Measurements from ENCODE around the gene CENPU. TPM values are rescaled to one million over a fixed set of nuclear protein-coding genes. Genes with fewer than 3 reads are reported as not detected.
"Not testable (repeated sequence)": the region's sequence is repeated elsewhere in the genome, so short reads cannot be mapped to it uniquely, and the experiment has no call there.

The CENPU gene
- total and polyA plus RNA-seq, 10 donors, result 3.0 to 12.9 (median 5.8) TPM

DNA sequence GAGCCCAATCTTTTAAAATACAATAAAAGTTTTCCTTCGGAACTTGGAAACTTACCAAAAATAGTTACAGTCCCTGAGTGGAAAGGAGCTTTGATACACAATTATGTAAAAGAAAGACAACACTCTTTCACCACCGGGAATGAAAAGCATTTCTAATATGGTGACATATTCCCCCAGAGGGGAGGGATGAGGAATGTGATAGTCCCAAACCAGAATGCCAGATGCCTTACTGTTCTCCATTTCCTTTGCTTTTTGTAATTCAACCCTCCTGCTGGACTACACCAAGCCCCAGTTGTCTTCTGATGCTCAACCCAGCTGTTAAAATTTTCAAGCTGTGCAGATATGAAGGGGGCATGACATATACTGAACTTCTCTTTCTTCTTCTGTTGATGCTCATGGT is 80.2 kb downstream of the CENPU start:
- TF ChIP-seq POLR2AphosphoS5 (IDR thresholded peaks at IDR 0.05) (no peak), POLR2A (IDR thresholded peaks at IDR 0.05) (no peak)
- TF ChIP-seq, protein P1, sequence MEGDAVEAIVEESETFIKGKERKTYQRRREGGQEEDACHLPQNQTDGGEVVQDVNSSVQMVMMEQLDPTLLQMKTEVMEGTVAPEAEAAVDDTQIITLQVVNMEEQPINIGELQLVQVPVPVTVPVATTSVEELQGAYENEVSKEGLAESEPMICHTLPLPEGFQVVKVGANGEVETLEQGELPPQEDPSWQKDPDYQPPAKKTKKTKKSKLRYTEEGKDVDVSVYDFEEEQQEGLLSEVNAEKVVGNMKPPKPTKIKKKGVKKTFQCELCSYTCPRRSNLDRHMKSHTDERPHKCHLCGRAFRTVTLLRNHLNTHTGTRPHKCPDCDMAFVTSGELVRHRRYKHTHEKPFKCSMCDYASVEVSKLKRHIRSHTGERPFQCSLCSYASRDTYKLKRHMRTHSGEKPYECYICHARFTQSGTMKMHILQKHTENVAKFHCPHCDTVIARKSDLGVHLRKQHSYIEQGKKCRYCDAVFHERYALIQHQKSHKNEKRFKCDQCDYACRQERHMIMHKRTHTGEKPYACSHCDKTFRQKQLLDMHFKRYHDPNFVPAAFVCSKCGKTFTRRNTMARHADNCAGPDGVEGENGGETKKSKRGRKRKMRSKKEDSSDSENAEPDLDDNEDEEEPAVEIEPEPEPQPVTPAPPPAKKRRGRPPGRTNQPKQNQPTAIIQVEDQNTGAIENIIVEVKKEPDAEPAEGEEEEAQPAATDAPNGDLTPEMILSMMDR (IDR thresholded peaks at IDR 0.05 in 8 of 11, conservative IDR thresholded peaks at IDR 0.05 in 3 of 11), result no peak
- no peaks in the 10 kb centered on the region for H3K9me3 ChIP-seq
- H3K27me3 ChIP-seq (replicated peaks in 1 of 7), result no peaks in the 10 kb centered on the region
- DNase-seq, result no peak
- no peak overlapping the region for H3K4me3 ChIP-seq
- H3K36me3 ChIP-seq, result peaks cover 0 to 18% (median 4%) of the 10 kb centered on the region in 6 donors
- no peak overlapping the region for H3K27ac ChIP-seq
- intact Hi-C loops (cut with DNase I; ENCODE audit: low total_unique reads), result no loop called here
- H3K4me1 ChIP-seq, result peaks cover 7 to 41% (median 16%) of the 10 kb centered on the region in 6 donors
- WGBS, 5 donors, result 71 to 76% (median 75%) methylated on average over 2 of the region's 2 CpGs

DNA sequence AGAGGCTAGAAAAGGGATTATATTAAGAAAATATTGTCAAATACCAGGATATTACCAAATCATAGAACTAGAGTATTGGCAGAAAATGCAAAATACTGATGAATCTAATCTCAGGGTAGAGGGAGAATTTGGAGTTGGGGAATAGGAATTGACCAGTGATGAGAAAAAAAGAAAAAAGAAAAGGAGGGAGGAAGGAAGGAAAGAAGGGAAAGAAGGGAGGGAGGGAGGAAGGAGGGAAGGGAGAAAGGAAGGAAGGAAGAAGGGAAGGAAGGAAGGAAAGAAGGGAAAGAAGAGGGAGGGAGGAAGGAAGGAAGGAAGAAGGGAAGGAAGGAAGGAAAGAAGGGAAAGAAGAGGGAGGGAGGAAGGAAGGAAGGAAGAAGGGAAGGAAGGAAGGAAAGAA is 81.2 kb downstream of the CENPU start:
- intact Hi-C loops (cut with DNase I; ENCODE audit: low total_unique reads); DNase-seq; H3K4me3 ChIP-seq; H3K27me3 ChIP-seq (replicated peaks in 1 of 7); H3K9me3 ChIP-seq; H3K27ac ChIP-seq: not testable (repeated sequence)
- peaks cover 0 to 18% (median 2%) of the 10 kb centered on the region in 6 donors for H3K36me3 ChIP-seq
- H3K4me1 ChIP-seq, result peaks cover 9 to 50% (median 23%) of the 10 kb centered on the region in 6 donors

DNA sequence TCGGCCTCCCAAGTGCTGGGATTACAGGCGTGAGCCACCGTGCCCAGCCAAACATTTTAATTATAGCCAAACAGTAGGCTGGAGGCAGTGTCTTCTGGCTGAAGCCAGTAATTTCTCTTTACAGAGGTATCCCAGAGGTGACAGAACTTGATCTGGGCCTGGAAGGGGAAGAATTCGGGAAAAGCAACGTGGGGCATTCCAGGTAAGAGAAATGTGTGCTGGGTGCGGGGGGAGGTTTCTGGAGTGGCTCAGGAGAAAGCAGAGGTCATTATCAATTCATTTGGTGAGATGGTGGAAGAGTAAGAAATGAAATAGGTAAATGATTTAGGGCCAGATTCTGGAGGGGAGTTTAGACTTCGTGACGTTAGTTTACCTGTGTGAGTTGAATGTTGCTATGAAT is 82.0 kb downstream of the CENPU start:
- WGBS, 5 donors, result 92 to 98% (median 94%) methylated on average over 7 to 8 of the region's 8 CpGs

DNA sequence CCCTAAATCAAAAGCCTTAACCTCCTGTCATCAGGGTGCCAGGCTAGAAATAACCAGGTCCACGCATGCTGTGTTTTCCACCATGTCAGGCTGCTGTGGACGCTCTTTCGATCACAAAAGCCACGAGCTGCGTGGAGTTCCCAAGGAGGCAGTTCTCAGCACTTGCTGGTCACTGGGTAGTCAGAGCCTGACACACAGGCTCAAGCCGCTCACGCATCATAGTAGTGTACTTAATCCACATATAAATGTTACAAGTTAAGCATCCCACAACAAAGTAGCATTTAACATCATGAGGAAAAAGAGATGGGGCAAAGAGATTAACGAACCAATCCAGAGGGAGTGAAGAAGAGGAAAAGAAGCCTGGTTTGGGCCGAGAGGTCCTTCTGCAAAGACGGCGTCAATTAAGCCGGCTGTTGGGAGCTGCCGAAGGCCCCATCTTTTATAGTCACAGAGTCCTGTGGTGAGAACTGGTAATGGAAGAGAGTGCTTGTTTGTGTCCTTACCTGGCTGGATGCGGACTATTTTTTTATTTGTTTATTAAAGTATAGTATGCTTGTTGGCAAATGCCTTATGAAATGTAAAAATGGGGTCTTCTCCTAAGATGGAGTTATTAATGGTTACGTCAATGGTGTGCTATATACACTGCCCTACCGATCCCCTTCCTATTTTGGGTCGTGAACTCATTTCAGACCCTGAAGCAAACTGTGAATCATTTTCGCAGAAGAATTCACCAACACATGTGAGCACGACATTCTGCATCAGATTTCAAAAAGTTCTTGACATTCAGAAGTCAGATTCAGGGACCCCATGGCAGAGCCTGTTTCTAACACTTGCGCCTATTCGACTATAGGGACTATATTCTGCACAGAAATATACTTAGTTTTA is 83.7 kb downstream of the CENPU start:
- TF ChIP-seq, protein P1 (IDR thresholded peaks at IDR 0.05 in 8 of 11, conservative IDR thresholded peaks at IDR 0.05 in 3 of 11), result no peak
- no peak for TF ChIP-seq POLR2A (IDR thresholded peaks at IDR 0.05)
- no peak for TF ChIP-seq POLR2AphosphoS5 (IDR thresholded peaks at IDR 0.05)
- Histone ChIP-seq H3K36me3 (peaks cover 0 to 25% (median 0%) of the 10 kb centered on the region in 6 donors), H3K27ac (peak overlapping the region; percentile 74 to 99 (median 96)), H3K9me3 (no peaks in the 10 kb centered on the region), H3K4me1 (peaks cover 30 to 59% (median 43%) of the 10 kb centered on the region in 6 donors), H3K27me3 (replicated peaks in 1 of 7) (no peaks in the 10 kb centered on the region), H3K4me3 (peak overlapping the region; percentile 64 to 90 (median 73))
- no peak for DNase-seq
- intact Hi-C loops (cut with DNase I; ENCODE audit: low total_unique reads), result loop anchor here (10.0 kb wide), 1 partner anchor 105 kb away; no protein-coding TSS in a partner anchor
- WGBS, 5 donors, result 25 to 48% (median 34%) methylated on average over 17 to 21 of the region's 21 CpGs

More for the DNA sequence above, 82.0 kb downstream of the CENPU start:
- intact Hi-C loops (cut with DNase I; ENCODE audit: low total_unique reads), result no loop called here
- DNase-seq, result no peak
- no peak overlapping the region for H3K27ac ChIP-seq
- H3K9me3 ChIP-seq, result no peaks in the 10 kb centered on the region
- TF ChIP-seq POLR2A (IDR thresholded peaks at IDR 0.05) (no peak), POLR2AphosphoS5 (IDR thresholded peaks at IDR 0.05) (no peak)
- TF ChIP-seq, protein P1 (IDR thresholded peaks at IDR 0.05 in 8 of 11, conservative IDR thresholded peaks at IDR 0.05 in 3 of 11), result no peak
- peaks cover 0 to 13% (median under 1%) of the 10 kb centered on the region in 6 donors for H3K36me3 ChIP-seq
- peaks cover 17 to 51% (median 27%) of the 10 kb centered on the region in 6 donors for H3K4me1 ChIP-seq
- H3K4me3 ChIP-seq, result no peak overlapping the region
- no peaks in the 10 kb centered on the region for H3K27me3 ChIP-seq (replicated peaks in 1 of 7)
